HL-60 (cell line): ENCODE measurements around the gene COX7B2.

Source experiments
- CTCF ChIP-seq: IDR thresholded peaks from one replicate; pipeline ENCODE4 v1.5.1; 2011; ENCODE audit warnings: low read length, control low read depth, inconsistent platforms; ENCODE audit not compliant: insufficient read depth
- GABPA ChIP-seq: IDR thresholded peaks from 2 replicates; pipeline ENCODE4 v1.6.1; 2012; ENCODE audit warnings: low read depth
- POLR2AphosphoS5 ChIP-seq: IDR thresholded peaks from 2 replicates; pipeline ENCODE4 v1.6.1; 2012; ENCODE audit warnings: low read depth

GRCh38 chr4:46870411-46870810 is 38.6 kb downstream of the COX7B2 start:
- no peak for TF ChIP-seq CTCF
- TF ChIP-seq GABPA, result no peak
- no peak for TF ChIP-seq POLR2AphosphoS5
